ENCODE measurements around the gene SKIC8. TPM values are rescaled to one million over a fixed set of nuclear protein-coding genes. Genes with fewer than 3 reads are reported as not detected.

The SKIC8 gene
- total RNA-seq, 1 donor from 2014 or later, result 95.4 TPM

GRCh38 chr15:78322243-78322642 is 22.8 kb upstream of the SKIC8 start:
- peak; percentile 71 for DNase-seq (ENCODE audit: low read depth, low spot score)

- DNase-seq (ENCODE audit: low read depth, low spot score), result no peak
Measured at GRCh38 chr15:78321786-78322185, 22.4 kb upstream of the SKIC8 start.

- no peak for DNase-seq (ENCODE audit: low read depth, low spot score)
Measured at GRCh38 chr15:78321041-78321570, 21.7 kb upstream of the SKIC8 start.

GRCh38 chr15:78320183-78320582 is 20.8 kb upstream of the SKIC8 start:
- DNase-seq (ENCODE audit: low read depth, low spot score), result no peak

- DNase-seq (ENCODE audit: low read depth, low spot score), result no peak
Measured at GRCh38 chr15:78319588-78319987, 20.2 kb upstream of the SKIC8 start.

- DNase-seq (ENCODE audit: low read depth, low spot score), result no peak
Measured at GRCh38 chr15:78317145-78317836, 17.9 kb upstream of the SKIC8 start.

- DNase-seq (ENCODE audit: low read depth, low spot score), result no peak
Measured at GRCh38 chr15:78316283-78317083, 17.1 kb upstream of the SKIC8 start.

- DNase-seq (ENCODE audit: low read depth, low spot score), result no peak
Measured at GRCh38 chr15:78315686-78316282, 16.4 kb upstream of the SKIC8 start.

GRCh38 chr15:78314181-78314581 is 14.8 kb upstream of the SKIC8 start:
- DNase-seq (ENCODE audit: low read depth, low spot score), result no peak

- no peak for DNase-seq (ENCODE audit: low read depth, low spot score)
Measured at GRCh38 chr15:78313383-78313782, 14.0 kb upstream of the SKIC8 start.

GRCh38 chr15:78312957-78313356 is 13.5 kb upstream of the SKIC8 start:
- no peak for DNase-seq (ENCODE audit: low read depth, low spot score)

- DNase-seq (ENCODE audit: low read depth, low spot score), result no peak
Measured at GRCh38 chr15:78312536-78312935, 13.1 kb upstream of the SKIC8 start.

GRCh38 chr15:78311292-78311691 is 11.9 kb upstream of the SKIC8 start:
- DNase-seq (ENCODE audit: low read depth, low spot score), result no peak

- peak; percentile 19 for DNase-seq (ENCODE audit: low read depth, low spot score)
Measured at GRCh38 chr15:78308422-78309032, 9.1 kb upstream of the SKIC8 start.

- no peak for DNase-seq (ENCODE audit: low read depth, low spot score)
Measured at GRCh38 chr15:78307976-78308375, 8.6 kb upstream of the SKIC8 start.

- DNase-seq (ENCODE audit: low read depth, low spot score), result no peak
Measured at GRCh38 chr15:78306176-78306774, 6.9 kb upstream of the SKIC8 start.

GRCh38 chr15:78304216-78305066 is 5.0 kb upstream of the SKIC8 start:
- DNase-seq (ENCODE audit: low read depth, low spot score), result no peak

- no peak for DNase-seq (ENCODE audit: low read depth, low spot score)
Measured at GRCh38 chr15:78302579-78303312, 3.3 kb upstream of the SKIC8 start.

GRCh38 chr15:78301828-78302227 is 2.4 kb upstream of the SKIC8 start:
- DNase-seq (ENCODE audit: low read depth, low spot score), result no peak

GRCh38 chr15:78301326-78301725 is 1.9 kb upstream of the SKIC8 start:
- no peak for DNase-seq (ENCODE audit: low read depth, low spot score)

Data from pulmonary artery endothelial cell (primary cell).